Neural cell (in vitro differentiated cells): ENCODE measurements around the gene SLC25A23. TPM values are rescaled to one million over a fixed set of nuclear protein-coding genes. Genes with fewer than 3 reads are reported as not detected.
A peak's percentile ranks its signal among the peaks of the same experiment; 100 is the strongest.

Source experiments
- H2AFZ ChIP-seq: fragments of 200-600, 300-800 bp; sonication (generic), shearing (Covaris generic); 2 replicates; pipeline ENCODE4 v1.6.0; 2014; ENCODE audit warnings: low read depth, mild to moderate bottlenecking, antibody characterized with exemption, low read length, moderate library complexity
- H3F3A ChIP-seq: fragments of 200-600 bp; shearing (Covaris generic); 2 replicates; pipeline ENCODE4 v1.6.1; 2016; ENCODE audit warnings: mild to moderate bottlenecking, moderate library complexity, mixed read lengths, antibody characterized with exemption, low read length; ENCODE audit not compliant: insufficient read depth, poor library complexity, severe bottlenecking
- H3K27ac ChIP-seq: fragments of 200-600, 300-800 bp; sonication (generic), shearing (Covaris generic); 2 replicates; pipeline ENCODE4 v1.5.1; 2014; ENCODE audit warnings: mild to moderate bottlenecking, low read length, moderate library complexity
- H3K27me3 ChIP-seq: fragments of 300-800, 200-600 bp; sonication (generic), shearing (Covaris generic); 2 replicates; pipeline ENCODE4 v1.6.0; 2014; ENCODE audit warnings: mild to moderate bottlenecking, low read depth, low read length, moderate library complexity; ENCODE audit not compliant: insufficient read depth
- H3K36me3 ChIP-seq: fragments of 300-800, 200-600 bp; sonication (generic), shearing (Covaris generic); 2 replicates; pipeline ENCODE4 v1.5.1; 2014; ENCODE audit warnings: mild to moderate bottlenecking, antibody characterized with exemption, low read length, moderate library complexity; ENCODE audit not compliant: insufficient read depth
- H3K4me2 ChIP-seq: fragments of 300-800, 200-600 bp; sonication (generic), shearing (Covaris generic); 2 replicates; pipeline ENCODE4 v1.6.0; 2014; ENCODE audit warnings: mild to moderate bottlenecking, low read length
- H3K4me3 ChIP-seq: fragments of 300-800, 200-600 bp; sonication (generic), shearing (Covaris generic); 2 replicates; pipeline ENCODE4 v1.5.1; 2014; ENCODE audit warnings: mild to moderate bottlenecking, low read length, moderate library complexity
- H3K79me2 ChIP-seq: fragments of 200-600 bp; shearing (Covaris generic); replicated peaks from 2 replicates; pipeline ENCODE4 v1.6.0; 2014; ENCODE audit warnings: mild to moderate bottlenecking, low read length, moderate library complexity; ENCODE audit not compliant: insufficient read depth
- H3K9ac ChIP-seq: fragments of 300-800, 200-600 bp; sonication (generic), shearing (Covaris generic); 2 replicates; pipeline ENCODE4 v1.6.1; 2016; ENCODE audit warnings: mild to moderate bottlenecking, low read length, mixed read lengths
- H3K9me2 ChIP-seq: fragments of 200-600 bp; shearing (Covaris generic); 2 replicates; pipeline ENCODE4 v1.6.1; 2016; ENCODE audit warnings: mild to moderate bottlenecking, low read length, mixed read lengths; ENCODE audit not compliant: insufficient read depth
- H3K9me3 ChIP-seq: fragments of 200-600, 300-800 bp; sonication (generic), shearing (Covaris generic); 2 replicates; pipeline ENCODE4 v1.6.1; 2016; ENCODE audit warnings: mild to moderate bottlenecking, mixed run types, low read length, moderate library complexity, mixed read lengths
- H4K20me1 ChIP-seq: fragments of 200-600 bp; shearing (Covaris generic); 2 replicates; pipeline ENCODE4 v1.6.1; 2016; ENCODE audit warnings: mild to moderate bottlenecking, mixed run types; ENCODE audit not compliant: insufficient read depth
- EP300 ChIP-seq: fragments of 450-650 bp; conservative IDR thresholded peaks from 2 replicates; pipeline ENCODE4 v1.6.1; 2014; ENCODE audit warnings: antibody characterized with exemption, mild to moderate bottlenecking, moderate library complexity; ENCODE audit not compliant: poor library complexity, severe bottlenecking
- MXI1 ChIP-seq: fragments of 450-650 bp; conservative IDR thresholded peaks from 2 replicates; pipeline ENCODE4 v1.6.1; 2014; ENCODE audit warnings: antibody characterized with exemption, mild to moderate bottlenecking; ENCODE audit not compliant: poor library complexity, severe bottlenecking
- POLR2AphosphoS5 ChIP-seq: IDR thresholded peaks from 2 replicates; pipeline ENCODE4 v1.6.1; 2012
- RAD21 ChIP-seq: fragments of 450-650 bp; conservative IDR thresholded peaks from 2 replicates; pipeline ENCODE4 v1.6.1; 2014; ENCODE audit warnings: antibody characterized with exemption, mild to moderate bottlenecking, moderate library complexity
- SMC3 ChIP-seq: fragments of 450-650 bp; conservative IDR thresholded peaks from 2 replicates; pipeline ENCODE4 v1.6.1; 2014; ENCODE audit warnings: antibody characterized with exemption, mild to moderate bottlenecking, moderate library complexity; ENCODE audit not compliant: poor library complexity
- TAF1 ChIP-seq: IDR thresholded peaks from 2 replicates; pipeline ENCODE4 v1.6.1; 2012; ENCODE audit warnings: low read depth
- polyA plus RNA-seq: library from polyadenylated mRNA; depleted of rRNA; stranded (reverse); fragments of >200 nt; gene quantifications from 2 replicates; pipeline ENCODE4 v1.2.3, GENCODE V29; 2014
- TF ChIP-seq, protein P1 (sequence below): IDR thresholded peaks from 2 replicates; pipeline ENCODE4 v1.6.1; 2012; ENCODE audit warnings: borderline replicate concordance
- TF ChIP-seq, protein P2 (sequence below): fragments of 450-650 bp; IDR thresholded peaks from 2 replicates; pipeline ENCODE4 v1.5.1; 2014; ENCODE audit warnings: antibody characterized with exemption, mild to moderate bottlenecking, moderate library complexity; ENCODE audit not compliant: poor library complexity, severe bottlenecking

The SLC25A23 gene
- polyA plus RNA-seq, 1 donor from 2014 or later, result 36.3 TPM

DNA sequence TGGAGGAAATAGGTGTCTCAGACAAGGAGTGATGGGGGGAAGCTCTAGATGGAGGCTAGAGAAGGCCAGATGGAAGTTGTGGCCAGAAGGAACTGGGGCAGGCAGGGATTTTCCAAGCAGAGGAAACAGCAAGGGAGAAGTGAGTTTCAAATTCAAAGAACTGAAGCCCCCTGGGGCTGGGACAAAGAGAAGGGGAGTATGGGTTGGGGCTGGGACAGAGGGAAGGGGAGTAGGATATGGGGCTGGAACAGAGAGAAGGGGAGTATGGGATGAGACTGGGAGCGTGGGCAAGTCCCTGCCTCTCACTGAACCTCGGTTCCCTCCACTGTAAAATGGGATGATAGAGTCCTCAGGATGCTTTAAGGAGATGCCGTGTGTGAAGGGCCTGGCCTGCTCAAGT is 64.8 kb downstream of the SLC25A23 start:
- H3K9ac ChIP-seq, result no peak overlapping the region
- H3K4me3 ChIP-seq, result no peak overlapping the region
- no peaks in the 10 kb centered on the region for H3K27me3 ChIP-seq
- no peak overlapping the region for H2AFZ ChIP-seq
- peak overlapping the region; percentile 99 for H3K27ac ChIP-seq
- H3K79me2 ChIP-seq, result peaks cover 20% of the 10 kb centered on the region
- H3F3A ChIP-seq, result no peaks in the 10 kb centered on the region
- H3K9me2 ChIP-seq, result no peaks in the 10 kb centered on the region
- TF ChIP-seq, protein P1, sequence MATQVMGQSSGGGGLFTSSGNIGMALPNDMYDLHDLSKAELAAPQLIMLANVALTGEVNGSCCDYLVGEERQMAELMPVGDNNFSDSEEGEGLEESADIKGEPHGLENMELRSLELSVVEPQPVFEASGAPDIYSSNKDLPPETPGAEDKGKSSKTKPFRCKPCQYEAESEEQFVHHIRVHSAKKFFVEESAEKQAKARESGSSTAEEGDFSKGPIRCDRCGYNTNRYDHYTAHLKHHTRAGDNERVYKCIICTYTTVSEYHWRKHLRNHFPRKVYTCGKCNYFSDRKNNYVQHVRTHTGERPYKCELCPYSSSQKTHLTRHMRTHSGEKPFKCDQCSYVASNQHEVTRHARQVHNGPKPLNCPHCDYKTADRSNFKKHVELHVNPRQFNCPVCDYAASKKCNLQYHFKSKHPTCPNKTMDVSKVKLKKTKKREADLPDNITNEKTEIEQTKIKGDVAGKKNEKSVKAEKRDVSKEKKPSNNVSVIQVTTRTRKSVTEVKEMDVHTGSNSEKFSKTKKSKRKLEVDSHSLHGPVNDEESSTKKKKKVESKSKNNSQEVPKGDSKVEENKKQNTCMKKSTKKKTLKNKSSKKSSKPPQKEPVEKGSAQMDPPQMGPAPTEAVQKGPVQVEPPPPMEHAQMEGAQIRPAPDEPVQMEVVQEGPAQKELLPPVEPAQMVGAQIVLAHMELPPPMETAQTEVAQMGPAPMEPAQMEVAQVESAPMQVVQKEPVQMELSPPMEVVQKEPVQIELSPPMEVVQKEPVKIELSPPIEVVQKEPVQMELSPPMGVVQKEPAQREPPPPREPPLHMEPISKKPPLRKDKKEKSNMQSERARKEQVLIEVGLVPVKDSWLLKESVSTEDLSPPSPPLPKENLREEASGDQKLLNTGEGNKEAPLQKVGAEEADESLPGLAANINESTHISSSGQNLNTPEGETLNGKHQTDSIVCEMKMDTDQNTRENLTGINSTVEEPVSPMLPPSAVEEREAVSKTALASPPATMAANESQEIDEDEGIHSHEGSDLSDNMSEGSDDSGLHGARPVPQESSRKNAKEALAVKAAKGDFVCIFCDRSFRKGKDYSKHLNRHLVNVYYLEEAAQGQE, result no peak
- no peak for TF ChIP-seq TAF1
- no peak for TF ChIP-seq MXI1
- TF ChIP-seq EP300, result no peak
- no peak for TF ChIP-seq RAD21
- TF ChIP-seq, protein P2, sequence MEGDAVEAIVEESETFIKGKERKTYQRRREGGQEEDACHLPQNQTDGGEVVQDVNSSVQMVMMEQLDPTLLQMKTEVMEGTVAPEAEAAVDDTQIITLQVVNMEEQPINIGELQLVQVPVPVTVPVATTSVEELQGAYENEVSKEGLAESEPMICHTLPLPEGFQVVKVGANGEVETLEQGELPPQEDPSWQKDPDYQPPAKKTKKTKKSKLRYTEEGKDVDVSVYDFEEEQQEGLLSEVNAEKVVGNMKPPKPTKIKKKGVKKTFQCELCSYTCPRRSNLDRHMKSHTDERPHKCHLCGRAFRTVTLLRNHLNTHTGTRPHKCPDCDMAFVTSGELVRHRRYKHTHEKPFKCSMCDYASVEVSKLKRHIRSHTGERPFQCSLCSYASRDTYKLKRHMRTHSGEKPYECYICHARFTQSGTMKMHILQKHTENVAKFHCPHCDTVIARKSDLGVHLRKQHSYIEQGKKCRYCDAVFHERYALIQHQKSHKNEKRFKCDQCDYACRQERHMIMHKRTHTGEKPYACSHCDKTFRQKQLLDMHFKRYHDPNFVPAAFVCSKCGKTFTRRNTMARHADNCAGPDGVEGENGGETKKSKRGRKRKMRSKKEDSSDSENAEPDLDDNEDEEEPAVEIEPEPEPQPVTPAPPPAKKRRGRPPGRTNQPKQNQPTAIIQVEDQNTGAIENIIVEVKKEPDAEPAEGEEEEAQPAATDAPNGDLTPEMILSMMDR, result no peak
- no peak for TF ChIP-seq POLR2AphosphoS5
- TF ChIP-seq SMC3, result no peak
- peaks cover 3% of the 10 kb centered on the region for H3K36me3 ChIP-seq
- H3K9me3 ChIP-seq, result no peaks in the 10 kb centered on the region
- H3K4me2 ChIP-seq, result no peak overlapping the region
- no peaks in the 10 kb centered on the region for H4K20me1 ChIP-seq

DNA sequence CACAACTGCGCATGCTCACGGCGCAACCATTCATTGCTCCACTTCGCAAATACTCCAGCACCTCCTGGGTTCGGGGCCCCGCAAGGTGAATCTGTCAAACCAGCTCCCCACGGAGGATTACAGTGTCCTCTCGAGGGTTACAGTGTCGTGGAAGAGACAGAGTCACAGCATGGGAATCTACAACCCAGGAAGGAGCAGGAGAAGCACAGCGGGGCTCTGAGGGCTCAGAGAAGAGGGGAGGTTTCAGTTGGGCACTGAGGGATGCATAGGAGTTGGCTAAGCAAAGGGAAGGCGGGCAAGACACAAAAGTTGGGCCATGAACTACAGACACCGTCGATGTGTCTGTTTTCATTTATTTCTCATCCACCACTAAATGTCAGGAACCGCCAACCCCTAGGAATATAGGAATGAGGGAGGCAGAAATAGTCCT is 65.6 kb downstream of the SLC25A23 start:
- Histone ChIP-seq H4K20me1 (no peaks in the 10 kb centered on the region), H2AFZ (peak overlapping the region; percentile 81), H3F3A (no peaks in the 10 kb centered on the region), H3K9ac (peak overlapping the region; percentile 97), H3K79me2 (peaks cover 20% of the 10 kb centered on the region), H3K9me3 (no peaks in the 10 kb centered on the region), H3K9me2 (no peaks in the 10 kb centered on the region), H3K27me3 (no peaks in the 10 kb centered on the region), H3K36me3 (peaks cover 3% of the 10 kb centered on the region), H3K4me3 (peak overlapping the region; percentile 77), H3K4me2 (peak overlapping the region; percentile 68), H3K27ac (peak overlapping the region; percentile 99)
- peak; percentile 70 for TF ChIP-seq TAF1
- no peak for TF ChIP-seq POLR2AphosphoS5
- TF ChIP-seq, protein P1, result peak; percentile 61
- peak; percentile 38 for TF ChIP-seq SMC3
- no peak for TF ChIP-seq EP300
- TF ChIP-seq MXI1, result no peak
